GM19395 (cell line): ENCODE measurements around the gene URAD.
"Not testable (repeated sequence)": the region's sequence is repeated elsewhere in the genome, so short reads cannot be mapped to it uniquely, and the experiment has no call there.

Experiments
- ATAC-seq: cut with Tn5 transposase; IDR thresholded peaks from one replicate; pipeline ENCODE4 v1.9.1; 2021; ENCODE audit warnings: mild to moderate bottlenecking, moderate library complexity; ENCODE audit not compliant: unreplicated experiment

The URAD gene

DNA sequence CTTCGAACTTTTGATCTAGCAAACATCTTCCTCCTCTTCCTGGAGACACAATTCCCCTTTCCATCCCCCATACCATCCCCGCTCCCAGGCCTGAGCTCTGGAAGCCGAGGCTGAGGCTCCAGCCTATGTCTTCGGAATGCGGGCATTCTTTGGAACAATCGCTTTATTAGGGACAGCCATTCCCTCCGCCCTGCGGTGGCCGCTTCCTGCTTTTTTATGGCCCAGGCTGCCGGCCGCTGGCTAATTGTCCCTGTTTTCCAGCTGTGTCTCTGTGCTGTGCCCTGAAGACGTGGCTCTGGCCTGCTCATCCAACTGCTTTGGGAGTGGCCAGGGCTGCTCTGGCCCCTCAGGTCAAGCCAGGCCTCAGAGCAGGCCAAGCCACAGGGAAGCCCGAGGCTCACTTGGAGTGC lies 17.3 kb downstream of the URAD start:
- no peak for ATAC-seq

GRCh38 chr13:27970382-27971235 lies 17.9 kb downstream of the URAD start:
- ATAC-seq, result no peak

DNA sequence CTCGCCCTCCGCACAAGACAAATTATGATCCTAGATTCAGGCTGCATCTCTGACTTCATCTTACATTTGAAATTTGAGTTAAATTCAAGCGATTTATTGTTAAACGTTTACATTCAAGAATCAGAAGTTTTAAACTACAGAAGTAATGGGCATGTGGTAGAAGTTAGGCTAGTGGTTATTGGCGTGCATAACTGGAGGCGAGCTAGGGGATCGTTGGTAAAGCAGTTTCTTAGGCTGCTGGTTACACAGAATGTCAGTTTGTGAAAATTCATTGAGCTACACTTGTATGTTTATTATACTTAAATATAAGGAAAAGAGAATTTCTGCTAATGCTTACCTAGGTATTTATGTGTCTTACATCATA lies 18.6 kb downstream of the URAD start:
- ATAC-seq, result no peak

- ATAC-seq, result no peak
These were observed 19.2 kb downstream of the URAD start, which contains the start of gene CDX2 for GRCh38 chr13:27969082-27969865. Gene CDX2, minus strand, starts transcription at chr13:27969315. Its CDS starts 309 bp downstream, at chr13:27969006.

GRCh38 chr13:27968316-27969081 lies 20.0 kb downstream of the URAD start:
- ATAC-seq, result no peak

GRCh38 chr13:27967736-27968315 lies 20.7 kb downstream of the URAD start:
- ATAC-seq, result no peak

DNA sequence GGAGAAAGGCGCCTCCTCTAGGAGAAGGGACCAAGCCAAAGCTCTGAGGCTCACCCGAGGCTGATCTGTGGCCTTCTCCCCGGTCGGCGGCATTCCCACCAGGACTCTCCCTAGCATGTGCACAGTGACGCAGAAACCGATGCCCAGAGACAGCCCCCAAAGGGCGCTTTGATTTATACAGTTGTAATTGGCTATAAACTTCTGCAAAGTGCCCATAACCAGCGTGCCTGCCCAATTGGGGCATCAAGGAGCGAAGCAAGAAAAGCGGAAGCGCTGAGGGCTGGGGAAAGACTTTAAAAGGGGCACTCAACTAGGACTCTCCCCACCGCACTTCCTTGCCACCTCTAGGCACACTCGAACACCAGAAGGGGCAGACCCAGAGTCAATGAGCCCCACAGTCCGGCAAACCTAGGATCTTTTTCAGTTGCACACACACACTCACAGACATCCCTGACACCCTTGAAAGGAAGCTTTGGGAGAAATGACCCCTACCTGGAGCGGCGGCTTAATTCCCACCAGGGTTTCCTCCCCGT lies 21.2 kb downstream of the URAD start:
- ATAC-seq, result no peak

GRCh38 chr13:27966641-27967202 lies 21.8 kb downstream of the URAD start:
- no peak for ATAC-seq

DNA sequence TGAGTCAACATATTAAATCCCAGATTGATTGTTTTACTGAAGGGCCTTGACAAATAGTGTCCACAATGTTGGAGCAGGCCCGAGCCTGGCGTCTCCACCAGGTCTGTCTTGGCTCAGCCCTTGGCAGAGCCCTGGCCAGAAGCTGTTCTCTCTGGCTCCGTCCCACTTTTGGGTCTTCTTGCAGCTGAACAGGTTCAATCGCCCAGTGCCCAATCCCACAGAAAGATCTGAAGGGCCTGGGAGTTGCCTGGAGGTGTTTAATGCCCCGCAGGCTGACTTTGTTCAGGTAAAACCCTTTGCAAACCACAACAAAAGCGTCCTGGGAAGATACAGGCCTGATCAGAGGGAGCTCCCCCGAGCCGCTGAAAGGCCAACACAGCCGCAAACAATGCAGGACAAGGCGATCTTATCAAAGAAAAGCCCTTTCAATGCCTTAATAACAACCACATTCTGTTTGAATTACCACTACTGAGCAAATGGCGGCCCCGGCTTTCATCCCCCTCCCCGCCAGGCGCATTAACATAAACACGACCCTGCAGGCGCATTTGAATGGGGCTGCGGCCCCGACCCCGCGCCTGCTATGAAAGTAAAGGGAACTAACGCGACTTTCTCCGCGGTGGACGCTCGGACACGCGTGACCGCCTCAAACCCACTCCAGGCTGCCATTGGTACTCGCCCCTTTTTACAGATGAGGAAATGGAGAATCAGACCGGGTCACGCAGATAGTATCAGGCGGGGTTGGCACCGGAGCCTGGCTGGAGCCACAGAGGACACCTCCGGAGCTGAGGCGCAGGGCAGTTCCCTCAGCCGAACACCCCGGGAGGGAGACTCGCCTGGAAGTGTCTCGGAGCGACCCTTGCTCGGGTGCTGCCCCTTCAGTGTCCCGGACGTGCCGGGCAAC lies 22.5 kb downstream of the URAD start:
- no peak for ATAC-seq

GRCh38 chr13:27965343-27965739 lies 23.2 kb downstream of the URAD start:
- ATAC-seq, result no peak

- no peak for ATAC-seq
These were observed 23.7 kb downstream of the URAD start for GRCh38 chr13:27964741-27965323.

DNA sequence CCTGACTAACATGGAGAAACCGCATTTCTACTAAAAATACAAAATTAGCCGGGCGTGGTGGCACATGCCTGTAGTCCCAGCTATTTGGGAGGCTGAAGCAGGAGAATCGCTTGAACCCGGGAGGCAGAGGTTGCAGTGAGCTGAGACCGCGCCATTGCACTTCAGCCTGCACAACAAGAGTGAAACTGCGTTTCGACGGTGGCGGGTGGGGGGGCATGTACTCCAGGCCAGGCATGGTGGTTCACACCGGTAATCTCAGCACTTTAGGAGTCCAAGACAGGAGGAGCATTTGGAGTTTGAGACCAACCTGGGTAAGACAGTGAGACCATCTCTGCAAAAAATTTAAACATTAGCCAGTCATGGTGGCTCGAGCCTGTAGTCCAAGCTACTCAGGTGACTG lies 24.3 kb downstream of the URAD start:
- ATAC-seq, result not testable (repeated sequence)

GRCh38 chr13:27963491-27963890 lies 25.0 kb downstream of the URAD start:
- no peak for ATAC-seq

GRCh38 chr13:27962982-27963381 lies 25.5 kb downstream of the URAD start:
- no peak for ATAC-seq

DNA sequence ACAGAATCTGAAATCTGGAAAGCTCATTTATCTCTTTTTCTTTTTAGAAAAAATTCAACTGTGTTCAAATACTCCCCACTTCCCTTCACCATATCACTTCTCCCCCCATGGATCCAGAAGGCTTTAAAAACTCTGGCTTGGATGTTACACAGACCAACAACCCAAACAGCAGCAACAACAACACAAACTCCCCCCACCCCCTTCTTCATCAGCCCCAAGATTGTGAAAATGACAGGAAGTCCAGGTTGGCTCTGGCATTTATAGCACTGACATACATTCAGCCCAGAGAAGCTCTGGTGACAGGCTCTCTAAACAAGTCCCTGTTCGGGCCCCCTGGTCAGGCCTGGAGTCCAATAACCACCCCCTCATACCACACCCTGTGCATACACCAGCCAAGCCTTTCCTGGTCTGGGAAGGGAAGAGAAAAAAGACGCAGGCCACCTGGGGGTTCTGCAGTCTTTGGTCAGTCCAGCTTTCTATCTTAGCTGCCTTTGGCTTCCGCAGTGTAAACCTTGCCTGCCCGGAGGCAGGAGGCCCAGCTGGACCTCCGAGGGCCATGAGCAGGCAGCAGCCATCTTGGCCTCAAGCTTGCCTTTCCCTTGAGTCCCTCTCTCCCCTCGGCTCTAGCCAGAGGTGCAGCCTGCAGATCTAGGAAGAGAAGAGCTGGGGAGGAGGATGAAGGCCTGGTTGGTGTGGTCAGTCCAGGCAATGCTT lies 26.2 kb downstream of the URAD start:
- ATAC-seq, result no peak

DNA sequence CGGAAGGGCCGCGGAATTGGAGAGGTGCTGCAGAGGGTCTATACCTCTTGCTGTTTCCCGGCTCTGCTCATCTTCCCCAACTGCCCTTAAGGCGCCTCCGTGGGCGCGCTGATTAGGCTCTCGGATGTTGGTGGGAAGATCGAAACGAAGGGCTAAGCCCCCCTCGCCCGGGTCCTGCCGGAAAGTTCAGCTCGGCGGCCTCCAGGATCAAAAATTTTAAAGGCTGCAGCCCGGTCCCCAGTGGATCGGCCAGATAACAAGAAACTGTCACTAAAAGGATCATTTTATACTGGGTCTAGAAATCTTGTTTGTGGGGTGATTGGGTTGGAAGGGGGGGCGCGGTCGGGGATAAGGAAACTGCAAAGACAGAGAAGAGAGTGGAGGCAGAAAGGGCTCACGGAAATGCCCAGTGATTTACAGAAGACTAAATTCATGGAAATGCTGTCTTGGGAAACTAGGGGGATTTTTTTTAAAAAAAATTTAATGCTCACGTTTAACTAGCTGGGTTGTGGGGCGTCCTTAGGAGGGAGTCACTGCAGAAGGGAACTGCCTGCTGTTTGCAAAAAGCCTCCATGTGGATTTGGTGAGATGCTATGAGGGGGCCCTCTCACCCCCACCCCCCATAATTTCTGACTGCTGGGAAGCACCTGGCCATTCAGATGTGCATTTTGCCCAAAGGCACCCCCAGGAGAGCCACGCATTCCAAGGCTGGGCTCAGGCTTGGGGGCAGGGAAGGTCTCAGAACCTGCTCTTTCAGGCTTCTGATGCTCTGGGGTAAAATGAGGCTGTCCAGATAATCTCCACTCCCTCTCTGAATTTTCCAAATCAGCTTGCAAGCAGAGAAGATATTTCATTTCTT lies 27.0 kb downstream of the URAD start:
- no peak for ATAC-seq
